NCI-H460 (cell line): Measurements from ENCODE around the gene AKT1S1. TPM values are rescaled to one million over a fixed set of nuclear protein-coding genes. Genes with fewer than 3 reads are reported as not detected.

ENCODE experiments used
- DNase-seq: peaks from one replicate; pipeline ENCODE4 v3.0.0-alpha.2; 2016; ENCODE audit warnings: low read depth; ENCODE audit errors: extremely low read depth
- total RNA-seq: library from RNA; depleted of rRNA; stranded (reverse); fragments of >200 nt; shearing (Covaris generic); gene quantifications from 2 replicates; pipeline ENCODE4 v1.2.3, GENCODE V29; 2014

Gene AKT1S1
- total RNA-seq, 1 experiment from 2014 or later, result 17.0 TPM

GRCh38 chr19:49844138-49845095 lies 32.7 kb downstream of the AKT1S1 start:
- DNase-seq, result no peak

DNA sequence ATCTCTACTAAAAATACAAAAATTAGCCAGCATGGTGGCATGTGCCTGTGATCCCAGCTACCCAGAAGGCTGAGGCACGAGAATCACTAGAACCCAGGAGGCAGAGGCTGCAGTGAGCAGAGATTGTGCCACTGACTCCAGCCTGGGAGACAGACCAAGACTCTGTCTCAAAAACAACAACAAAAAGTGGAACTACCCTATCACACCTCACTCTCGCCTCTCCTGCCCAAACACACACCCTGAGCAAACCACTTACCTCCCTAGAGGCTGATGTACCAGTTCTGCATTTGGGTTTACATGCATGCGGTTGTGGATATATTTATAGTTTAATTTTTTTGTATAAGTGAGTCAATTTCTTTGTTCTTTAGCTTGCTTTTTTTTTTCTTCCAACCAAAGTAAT lies 33.9 kb downstream of the AKT1S1 start:
- no peak for DNase-seq

DNA sequence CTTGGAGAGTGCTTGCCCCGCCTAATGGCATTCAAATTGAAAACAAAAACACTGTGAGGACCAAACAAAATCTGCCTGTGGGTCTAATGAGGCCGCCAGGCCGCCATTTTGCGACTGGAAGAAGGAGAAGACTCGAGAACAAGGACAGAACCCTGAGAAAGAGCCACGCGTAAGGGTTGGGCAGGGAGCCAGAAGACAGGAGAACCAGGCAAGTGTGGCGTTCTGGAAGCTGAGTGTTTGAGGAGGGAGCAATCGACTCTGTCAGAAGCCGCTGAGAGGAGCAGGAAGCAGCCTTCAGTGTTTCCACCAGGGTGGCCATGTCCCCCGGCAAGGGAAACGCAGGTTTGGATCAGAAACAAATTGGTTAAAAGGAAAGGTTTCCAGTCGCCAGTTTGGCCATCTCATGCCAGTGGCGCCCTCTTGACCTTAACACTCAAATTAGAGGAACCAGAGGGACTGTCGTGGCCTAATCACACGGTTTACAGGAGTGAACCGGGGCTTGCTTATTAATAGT lies 36.4 kb downstream of the AKT1S1 start:
- no peak for DNase-seq

DNA sequence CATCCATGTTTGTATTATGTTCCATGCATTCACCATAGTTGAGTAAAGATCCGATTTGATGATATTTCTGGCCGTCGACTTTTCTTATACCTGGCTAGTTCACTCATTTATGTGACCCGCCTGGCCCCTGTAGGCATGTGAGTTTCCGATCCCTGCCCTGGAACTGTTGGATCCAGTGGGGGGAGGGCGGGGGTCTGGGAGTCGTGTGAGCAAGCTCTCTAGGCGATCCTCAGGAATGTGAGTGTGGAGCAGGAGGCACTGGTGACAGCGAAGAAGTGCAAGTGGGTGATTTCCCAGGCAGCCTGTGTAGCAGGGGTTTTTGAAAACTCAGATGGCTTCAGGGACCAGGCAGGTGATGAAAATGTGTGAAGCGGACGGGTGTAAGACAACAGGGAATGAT lies 36.8 kb downstream of the AKT1S1 start:
- no peak for DNase-seq

GRCh38 chr19:49839713-49840112 lies 37.4 kb downstream of the AKT1S1 start:
- no peak for DNase-seq

DNA sequence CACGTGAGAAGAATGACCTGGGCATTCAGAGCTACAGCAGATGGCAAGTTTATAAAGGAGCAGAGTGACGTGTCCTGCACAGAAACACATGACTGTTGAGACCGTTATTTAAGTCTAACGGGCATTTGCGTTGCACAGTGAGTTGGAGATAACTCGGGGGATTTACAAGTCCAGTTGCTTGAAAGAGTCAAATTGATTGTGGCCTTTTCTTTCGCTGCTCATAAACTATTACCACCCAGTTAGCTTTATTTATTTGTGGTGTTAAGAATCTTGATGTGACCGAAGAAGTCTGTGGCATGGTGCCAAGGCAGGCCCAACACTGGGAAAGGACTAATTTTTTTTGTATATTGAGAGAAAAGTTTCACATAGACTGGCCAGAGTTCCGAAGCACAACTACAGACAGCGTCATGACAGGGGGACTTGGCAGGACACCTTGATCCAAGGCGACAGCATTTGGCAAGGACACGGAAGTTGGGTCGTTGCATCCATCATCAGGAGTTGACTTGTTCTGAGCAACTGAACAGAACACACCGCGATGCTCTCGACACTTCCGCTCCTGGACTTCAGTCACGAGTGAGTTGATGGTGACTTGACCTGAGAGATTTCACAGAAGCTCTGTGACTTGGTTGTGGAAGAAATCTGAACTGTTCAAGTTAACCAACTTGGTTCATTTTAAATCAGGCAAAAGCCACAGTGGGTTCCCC lies 38.1 kb downstream of the AKT1S1 start:
- DNase-seq, result no peak

DNA sequence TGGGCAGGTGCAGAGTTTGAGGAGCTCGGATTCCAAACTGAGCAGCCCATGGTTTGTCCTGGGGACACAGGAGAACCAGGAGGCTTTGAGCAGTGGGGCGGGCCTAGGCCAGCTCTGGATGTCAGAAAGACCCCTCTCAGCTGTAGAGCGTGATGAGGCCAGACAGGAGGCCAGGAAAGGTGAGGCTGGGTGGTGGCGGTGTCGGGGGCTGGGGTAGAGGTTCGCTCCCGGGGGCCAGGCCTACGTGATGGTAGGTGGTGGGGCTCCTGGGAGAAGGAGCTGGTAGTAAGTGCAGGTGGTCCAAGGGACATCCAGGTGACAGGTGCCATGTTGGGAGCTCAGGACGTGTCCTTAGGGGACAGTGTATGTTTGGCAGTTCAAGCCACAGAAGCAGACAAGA lies 39.7 kb downstream of the AKT1S1 start:
- DNase-seq, result no peak

- DNase-seq, result no peak
These were observed 40.2 kb downstream of the AKT1S1 start for GRCh38 chr19:49837009-49837310.

DNA sequence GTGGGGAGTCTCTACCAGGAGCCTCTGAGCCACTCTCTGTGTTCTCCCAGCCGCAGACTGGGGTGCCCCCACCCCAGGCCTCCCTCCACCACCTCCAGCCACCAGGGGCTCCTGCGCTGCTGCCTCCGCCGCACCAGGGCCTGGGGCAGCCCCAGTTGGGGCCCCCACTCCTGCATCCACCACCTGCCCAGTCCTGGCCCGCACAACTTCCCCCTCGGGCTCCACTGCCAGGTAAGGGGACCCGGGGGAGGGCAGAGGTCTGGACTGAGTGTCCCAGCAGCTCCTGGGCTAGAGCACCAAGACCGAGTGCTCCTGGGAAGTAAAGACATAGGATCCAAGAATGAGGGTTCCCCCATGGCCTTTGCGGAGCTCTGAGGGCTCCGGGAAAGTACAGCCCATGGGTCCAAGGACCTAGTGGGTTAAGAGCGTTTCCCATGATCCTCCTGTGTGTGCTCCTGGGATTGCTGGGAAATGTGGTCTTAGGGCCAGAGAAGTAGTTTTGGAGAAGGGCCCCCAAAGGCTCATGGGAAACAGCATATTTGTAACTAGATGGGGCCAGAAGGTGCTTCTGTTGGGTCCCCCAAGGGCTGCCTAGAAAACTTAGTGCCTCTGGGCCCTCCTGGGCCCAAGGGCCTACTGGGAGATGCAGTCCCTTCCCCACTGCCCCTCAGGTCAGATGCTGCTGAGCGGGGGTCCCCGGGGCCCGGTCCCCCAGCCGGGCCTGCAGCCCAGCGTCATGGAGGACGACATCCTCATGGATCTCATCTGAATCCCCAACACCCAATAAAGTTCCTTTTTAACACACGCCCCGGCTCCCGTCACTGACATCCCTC lies 40.8 kb downstream of the AKT1S1 start:
- no peak for DNase-seq

GRCh38 chr19:49835562-49835961 lies 41.6 kb downstream of the AKT1S1 start:
- DNase-seq, result no peak

GRCh38 chr19:49833599-49833998 lies 43.6 kb downstream of the AKT1S1 start:
- DNase-seq, result no peak

- DNase-seq, result no peak
These were observed 44.6 kb downstream of the AKT1S1 start for GRCh38 chr19:49832556-49832955.

- no peak for DNase-seq
These were observed 45.6 kb downstream of the AKT1S1 start for GRCh38 chr19:49831592-49831991.

DNA sequence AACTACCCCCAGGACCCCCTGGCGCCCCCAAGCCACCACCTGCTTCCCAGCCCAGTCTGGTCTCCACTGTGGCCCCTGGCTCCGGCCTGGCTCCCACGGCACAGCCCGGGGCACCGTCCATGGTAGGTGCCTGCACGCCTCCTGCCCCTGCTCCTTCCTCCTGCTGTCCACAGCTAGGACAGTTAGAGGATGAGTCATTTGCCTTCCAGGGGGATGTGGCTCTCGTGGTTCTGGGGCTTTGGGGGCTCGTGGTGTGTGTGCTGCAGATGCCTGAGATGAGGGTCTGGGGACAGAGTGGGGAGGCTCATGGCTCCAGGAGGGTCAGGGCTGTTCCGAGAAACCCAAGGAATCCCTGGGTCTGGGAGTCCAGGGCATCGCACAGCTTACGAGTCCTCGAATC lies 46.4 kb downstream of the AKT1S1 start:
- no peak for DNase-seq

DNA sequence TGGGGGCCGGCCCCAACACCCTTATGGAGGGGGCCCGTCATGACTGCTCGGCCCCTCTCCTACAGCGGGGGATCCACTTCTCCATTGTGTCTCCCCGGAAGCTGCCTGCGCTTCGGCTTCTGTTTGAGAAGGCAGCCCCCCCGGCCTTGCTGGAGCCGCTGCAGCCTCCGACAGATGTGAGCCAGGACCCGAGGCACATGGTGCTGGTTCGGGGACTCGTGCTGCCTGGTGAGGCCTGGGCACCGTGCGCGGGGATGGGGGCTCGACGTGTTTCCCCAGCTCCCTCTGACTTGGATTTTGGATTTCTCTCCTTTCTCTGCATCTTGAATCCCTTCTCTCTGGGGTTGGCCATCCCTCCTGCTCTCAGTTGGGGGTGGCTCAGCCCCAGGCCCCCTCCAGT lies 47.4 kb downstream of the AKT1S1 start:
- no peak for DNase-seq

- no peak for DNase-seq
These were observed 48.0 kb downstream of the AKT1S1 start for GRCh38 chr19:49829200-49829599.

DNA sequence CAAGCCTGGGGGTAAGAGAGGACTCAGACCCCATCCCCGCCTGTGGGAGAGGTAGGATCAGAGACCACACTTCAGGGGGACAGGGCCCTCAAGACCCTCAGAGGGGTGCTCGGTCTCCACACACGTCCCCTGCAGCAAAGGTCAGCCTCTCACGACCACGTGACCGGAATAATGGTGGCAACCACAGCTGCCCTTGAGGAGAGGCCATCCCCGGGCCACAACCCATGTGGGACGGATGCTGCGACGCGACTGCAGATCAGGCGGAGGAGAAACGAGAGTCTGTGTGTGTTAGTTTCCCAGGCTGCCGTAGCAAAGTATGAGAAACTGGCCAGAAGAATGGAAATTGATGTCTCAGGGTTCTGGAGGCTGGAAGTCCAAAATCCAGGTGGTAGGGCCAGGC lies 50.1 kb downstream of the AKT1S1 start:
- DNase-seq, result no peak

- no peak for DNase-seq
These were observed 52.5 kb downstream of the AKT1S1 start for GRCh38 chr19:49824662-49825061.

DNA sequence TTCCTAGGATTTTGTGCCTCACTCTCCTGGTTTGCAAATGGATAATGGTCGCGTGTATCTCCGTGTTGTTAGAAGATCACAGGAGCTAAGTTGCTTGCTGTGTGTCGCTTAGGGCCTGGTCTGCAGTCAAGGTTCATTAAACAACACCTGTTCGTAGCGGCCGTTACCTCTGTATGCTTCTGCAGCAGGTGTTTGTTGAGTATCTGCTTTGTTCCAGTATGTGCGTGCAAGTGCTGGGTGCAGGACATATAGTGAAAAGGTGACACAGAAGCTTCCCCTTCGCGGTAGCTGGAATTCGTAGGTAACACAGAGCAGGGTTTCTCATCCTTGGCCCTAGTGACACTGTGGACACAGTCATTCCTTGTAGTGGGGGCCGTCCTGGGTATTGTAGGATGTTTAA lies 53.7 kb downstream of the AKT1S1 start:
- DNase-seq, result no peak

- DNase-seq, result no peak
These were observed 57.0 kb downstream of the AKT1S1 start for GRCh38 chr19:49820125-49820524.
